Esophagus muscularis mucosa (tissue), 4 donors: ENCODE measurements around the gene ATP4A. TPM values are rescaled to one million over a fixed set of nuclear protein-coding genes. Genes with fewer than 3 reads are reported as not detected.

Experiments used
- DNase-seq: peaks from one replicate; pipeline ENCODE4 v3.0.0-alpha.2; 2017; ENCODE audit errors: extremely low spot score
- H3K27ac ChIP-seq, 4 donors: fragments of 200-600 bp; sonication (generic); replicated peaks in 1 of 4; 1 replicate in 3 of 4; 2 replicates in 1 of 4; pipeline ENCODE4 v1.5.1; 2016 to 2019; ENCODE audit warnings: mild to moderate bottlenecking in 1 of 4
- H3K27me3 ChIP-seq, 4 donors: fragments of 200-600 bp; sonication (generic); one replicate each; pipeline versions ENCODE4 v1.5.1 to v1.6.0; 2016 to 2019
- H3K36me3 ChIP-seq, 4 donors: fragments of 200-600 bp; sonication (generic); one replicate each; pipeline ENCODE4 v1.5.1; 2016 to 2019
- H3K4me1 ChIP-seq, 4 donors: fragments of 200-600 bp; sonication (generic); one replicate each; pipeline ENCODE4 v1.5.1; 2016 to 2019
- H3K4me3 ChIP-seq, 4 donors: fragments of 200-600 bp; sonication (generic); 1 replicate in 2 of 4; 2 replicates in 2 of 4; pipeline ENCODE4 v1.5.1; 2016 to 2019; ENCODE audit warnings: mild to moderate bottlenecking in 4 of 4, moderate library complexity in 1 of 4
- H3K9me3 ChIP-seq, 4 donors: fragments of 200-600 bp; sonication (generic); 1 replicate in 3 of 4; 2 replicates in 1 of 4; pipeline ENCODE4 v1.5.1; 2016 to 2019
- CTCF ChIP-seq, 3 experiments: fragments of 200-600 bp in 2 of 3; fragments of 450-650 bp in 1 of 3; sonication (generic) in 2 of 3; IDR thresholded peaks; one replicate each; pipeline ENCODE4 v1.5.1; 2017 to 2019; ENCODE audit warnings: antibody characterized with exemption in 3 of 3, mild to moderate bottlenecking in 2 of 3, moderate library complexity in 1 of 3
- EP300 ChIP-seq: sonication (generic); formaldehyde crosslinking; IDR thresholded peaks from one replicate; pipeline ENCODE4 v1.6.1; 2017; ENCODE audit warnings: antibody characterized with exemption
- POLR2A ChIP-seq: fragments of 450-650 bp; IDR thresholded peaks from one replicate; pipeline ENCODE4 v1.6.1; 2017; ENCODE audit warnings: antibody characterized with exemption, moderate library complexity, mild to moderate bottlenecking, low read depth
- POLR2AphosphoS5 ChIP-seq, 2 donors: sonication (generic); formaldehyde crosslinking; IDR thresholded peaks; one replicate each; pipeline ENCODE4 v1.6.1; 2017; ENCODE audit warnings: antibody characterized with exemption in 2 of 2
- WGBS: methylation state at CpG from one replicate; pipeline ENCODE4 v1.1.5; 2018; 5-methylcytosine and 5-hydroxymethylcytosine counted together
- intact Hi-C: fragments of 100-400 bp; cut with DNase I; formaldehyde crosslinking; loops from one replicate; pipeline ENCODE4 v1.15.1; 2023
- total RNA-seq, 4 donors: library from RNA; depleted of rRNA; stranded (reverse); fragments of >200 nt; gene quantifications; one replicate each; pipeline versions ENCODE4 v1.1.0 to v1.2.1, GENCODE V29; 2016

ATP4A gene
- total RNA-seq, 4 donors from 2014 or later: not detected

GRCh38 chr19:35531291-35531690, 32.2 kb downstream of the ATP4A start:
- DNase-seq: no peak
- intact Hi-C loops: no loop called here
- Histone ChIP-seq H3K4me1 (peaks cover 7 to 11% (median 9%) of the 10 kb centered on the region in 4 donors), H3K27me3 (peaks cover 0 to 95% (median 26%) of the 10 kb centered on the region in 4 donors), H3K4me3 (no peak overlapping the region), H3K27ac (no peak overlapping the region), H3K9me3 (no peaks in the 10 kb centered on the region), H3K36me3 (no peaks in the 10 kb centered on the region)
- WGBS: 56% methylated on average over 6 of the region's 6 CpGs
- no peak for TF ChIP-seq EP300
- TF ChIP-seq POLR2A: no peak
- no peak for TF ChIP-seq CTCF (IDR thresholded peaks at IDR 0.05)
- no peak for TF ChIP-seq POLR2AphosphoS5 (IDR thresholded peaks at IDR 0.05)

GRCh38 chr19:35529241-35530218, 33.9 kb downstream of the ATP4A start:
- no peak for TF ChIP-seq POLR2A
- Histone ChIP-seq H3K9me3 (no peaks in the 10 kb centered on the region), H3K4me1 (peaks cover 7 to 11% (median 9%) of the 10 kb centered on the region in 4 donors), H3K36me3 (no peaks in the 10 kb centered on the region), H3K4me3 (no peak overlapping the region), H3K27ac (no peak overlapping the region), H3K27me3 (peaks cover 0 to 100% (median 26%) of the 10 kb centered on the region in 4 donors)
- no peak for DNase-seq
- intact Hi-C loops: no loop called here
- WGBS: 61% methylated on average over 11 of the region's 19 CpGs

GRCh38 chr19:35528218-35529038, 35.0 kb downstream of the ATP4A start, which contains the start of gene SBSN:
TSS of gene SBSN (minus strand) at chr19:35528311. CDS start at chr19:35528281, 30 bp downstream.
- H3K27me3 ChIP-seq: peaks cover 0 to 100% (median 16%) of the 10 kb centered on the region in 4 donors
- WGBS: 77% methylated on average over 11 of the region's 11 CpGs
- H3K4me3 ChIP-seq: no peak within 1 kb of the TSS
- peaks cover 3 to 4% (median 4%) of the 10 kb centered on the region in 4 donors for H3K4me1 ChIP-seq
- H3K27ac ChIP-seq: no peak within 1 kb of the TSS
- DNase-seq: no peak
- no peaks in the 10 kb centered on the region for H3K9me3 ChIP-seq
- intact Hi-C loops: no loop called here
- no peaks in the 10 kb centered on the region for H3K36me3 ChIP-seq
- TF ChIP-seq CTCF (IDR thresholded peaks at IDR 0.05) (no peak), EP300 (no peak), POLR2AphosphoS5 (IDR thresholded peaks at IDR 0.05) (no peak), POLR2A (no peak)

- H3K9me3 ChIP-seq: no peaks in the 10 kb centered on the region
- H3K27ac ChIP-seq: no peak overlapping the region
- no peak for TF ChIP-seq EP300
- no peak for TF ChIP-seq POLR2A
- no peak for TF ChIP-seq CTCF (IDR thresholded peaks at IDR 0.05)
- TF ChIP-seq POLR2AphosphoS5 (IDR thresholded peaks at IDR 0.05): no peak
- no peak for DNase-seq
- H3K27me3 ChIP-seq: peaks cover 0 to 92% (median 3%) of the 10 kb centered on the region in 4 donors
- 77% methylated on average over 3 of the region's 4 CpGs for WGBS
- no peak overlapping the region for H3K4me3 ChIP-seq
- intact Hi-C loops: no loop called here
- no peaks in the 10 kb centered on the region for H3K36me3 ChIP-seq
- H3K4me1 ChIP-seq: no peaks in the 10 kb centered on the region
Observed at GRCh38 chr19:35525873-35526272, 37.6 kb downstream of the ATP4A start.
